HCT116 (cell line): ENCODE data around the gene AGTPBP1. TPM values are rescaled to one million over a fixed set of nuclear protein-coding genes. Genes with fewer than 3 reads are reported as not detected.

Experiments
- ATAC-seq: fragments of 200-7000 bp; cut with Tn5 transposase; 2 replicates; pipeline ENCODE4 v1.9.1; 2020; ENCODE audit warnings: mild to moderate bottlenecking, moderate library complexity
- BruUV-seq: library from RNA; stranded (reverse); fragments of 400-500 nt; replicated peaks from 2 replicates; lab custom pipeline; 2021; lab: Mats Ljungman, UMichigan
- CTCF ChIA-PET: fragments of 300-600 bp; sonication (Branson Sonifier 250); formaldehyde crosslinking; loops from one replicate; lab custom pipeline; 2021; ENCODE audit warnings: antibody characterized with exemption; lab: Charles Lee
- POLR2A ChIA-PET: fragments of 300-600, 350-600 bp; sonication (Branson Sonifier 250); formaldehyde crosslinking; loops from one replicate; lab custom pipeline; 2021; ENCODE audit warnings: antibody characterized with exemption; lab: Charles Lee
- RAD21 ChIA-PET, 2 experiments: fragments of 300-600 bp; sonication (Branson Sonifier 250); formaldehyde crosslinking; loops; one replicate each; lab custom pipeline; 2023; ENCODE audit warnings: low total read pairs in 2 of 2; ENCODE audit not compliant: uncharacterized antibody in 2 of 2, unreplicated experiment in 2 of 2, low non-redundant PET in 1 of 2; lab: Charles Lee
- DNase-seq: peaks from one replicate; pipeline ENCODE4 v3.0.0-alpha.2; 2010; ENCODE audit warnings: low read depth, low spot score
- H2AFZ ChIP-seq: fragments of 200-600 bp; shearing (Covaris generic), sonication (generic); 2 replicates; pipeline ENCODE4 v1.6.1; 2017; ENCODE audit warnings: low read depth, mixed run types, mixed read lengths, antibody characterized with exemption, low read length; ENCODE audit not compliant: poor library complexity, severe bottlenecking
- H3K27ac ChIP-seq: 2 replicates; pipeline ENCODE4 v1.5.1; 2012; ENCODE audit warnings: low read depth, low read length
- H3K27me3 ChIP-seq: fragments of 200-600 bp; sonication (generic); 2 replicates; pipeline ENCODE4 v1.6.1; 2016; ENCODE audit warnings: mixed run types, low read length, mixed read lengths; ENCODE audit not compliant: insufficient read depth
- H3K36me3 ChIP-seq, 2 experiments: fragments of 200-500 bp in 1 of 2; fragments of 200-600 bp in 1 of 2; sonication (Bioruptor generic) in 1 of 2; sonication (generic) in 1 of 2; 2 replicates each; pipeline versions ENCODE4 v1.5.1 to v1.6.1; 2014 to 2016; ENCODE audit warnings: low read length in 2 of 2, inconsistent platforms in 1 of 2, mixed read lengths in 1 of 2, mixed run types in 1 of 2; ENCODE audit not compliant: insufficient read depth in 2 of 2, control insufficient read depth in 1 of 2
- H3K4me1 ChIP-seq, 2 experiments: fragments of 200-600 bp in 1 of 2; sonication (generic) in 1 of 2; 2 replicates each; pipeline versions ENCODE4 v1.5.1 to v1.6.1; 2012 to 2017; ENCODE audit warnings: low read length in 2 of 2, inconsistent platforms in 1 of 2, mild to moderate bottlenecking in 1 of 2, mixed read lengths in 1 of 2, mixed run types in 1 of 2, moderate library complexity in 1 of 2; ENCODE audit not compliant: insufficient read depth in 2 of 2, control insufficient read depth in 1 of 2
- H3K4me2 ChIP-seq: fragments of 200-600 bp; sonication (generic); 2 replicates; pipeline ENCODE4 v1.6.1; 2017; ENCODE audit warnings: mixed run types, low read length, mixed read lengths
- H3K4me3 ChIP-seq, 2 experiments: fragments of 200-600 bp in 1 of 2; sonication (generic) in 1 of 2; replicated peaks in 1 of 2; 2 replicates each; pipeline ENCODE4 v1.5.1; 2011 to 2016; ENCODE audit warnings: low read length in 2 of 2, control low read depth in 1 of 2, low read depth in 1 of 2, mild to moderate bottlenecking in 1 of 2, mixed read lengths in 1 of 2, mixed run types in 1 of 2
- H3K79me2 ChIP-seq: fragments of 200-600 bp; sonication (generic); 2 replicates; pipeline ENCODE4 v1.6.1; 2017; ENCODE audit warnings: mild to moderate bottlenecking, mixed run types, low read length, moderate library complexity, mixed read lengths; ENCODE audit not compliant: insufficient read depth
- H3K9ac ChIP-seq: fragments of 200-600 bp; sonication (generic); 2 replicates; pipeline ENCODE4 v1.6.1; 2016; ENCODE audit warnings: low read length, mixed read lengths
- H3K9me2 ChIP-seq: fragments of 200-600 bp; sonication (generic), shearing (Covaris generic); 2 replicates; pipeline ENCODE4 v1.6.1; 2017; ENCODE audit warnings: mixed run types, mild to moderate bottlenecking, moderate library complexity; ENCODE audit not compliant: insufficient read depth
- H3K9me3 ChIP-seq, 2 experiments: fragments of 200-500 bp in 1 of 2; fragments of 200-600 bp in 1 of 2; sonication (Bioruptor generic) in 1 of 2; sonication (generic) in 1 of 2; 2 replicates each; pipeline ENCODE4 v1.6.1; 2014 to 2017; ENCODE audit warnings: low read length in 2 of 2, mixed read lengths in 2 of 2, inconsistent platforms in 1 of 2, low read depth in 1 of 2, mild to moderate bottlenecking in 1 of 2, mixed run types in 1 of 2, moderate library complexity in 1 of 2; ENCODE audit not compliant: control insufficient read depth in 1 of 2, insufficient read depth in 1 of 2
- H4K20me1 ChIP-seq: fragments of 200-600 bp; sonication (generic), shearing (Covaris generic); 2 replicates; pipeline ENCODE4 v1.6.1; 2017; ENCODE audit warnings: mixed run types, mild to moderate bottlenecking, moderate library complexity; ENCODE audit not compliant: insufficient read depth
- ATF3 ChIP-seq: IDR thresholded peaks from 2 replicates; pipeline ENCODE4 v1.6.1; 2012
- CBX3 ChIP-seq: IDR thresholded peaks from 2 replicates; pipeline ENCODE4 v1.6.1; 2012; ENCODE audit warnings: low read depth
- CTCF ChIP-seq, 3 experiments: fragments of 200-600 bp in 1 of 3; sonication (generic) in 1 of 3; IDR thresholded peaks in 2 of 3; conservative IDR thresholded peaks in 1 of 3; 2 replicates each; pipeline ENCODE4 v1.5.1; 2012 to 2017; ENCODE audit warnings: low read depth in 2 of 3, low read length in 2 of 3, antibody characterized with exemption in 1 of 3, borderline replicate concordance in 1 of 3, control low read depth in 1 of 3, mild to moderate bottlenecking in 1 of 3, mixed read lengths in 1 of 3, mixed run types in 1 of 3, moderate library complexity in 1 of 3; ENCODE audit not compliant: insufficient read depth in 1 of 3
- EGR1 ChIP-seq: IDR thresholded peaks from 2 replicates; pipeline ENCODE4 v1.6.1; 2012; ENCODE audit warnings: low read depth
- EZH2 ChIP-seq: fragments of 200-600 bp; sonication (generic); IDR thresholded peaks from 2 replicates; pipeline ENCODE4 v1.6.1; 2017; ENCODE audit warnings: antibody characterized with exemption, mixed run types
- FOSL1 ChIP-seq: IDR thresholded peaks from 2 replicates; pipeline ENCODE4 v1.6.1; 2012; ENCODE audit warnings: low read depth
- MAX ChIP-seq: IDR thresholded peaks from 2 replicates; pipeline ENCODE4 v1.6.1; 2012
- RAD21 ChIP-seq: IDR thresholded peaks from 2 replicates; pipeline ENCODE4 v1.6.1; 2012; ENCODE audit warnings: low read depth, mild to moderate bottlenecking
- REST ChIP-seq: IDR thresholded peaks from 2 replicates; pipeline ENCODE4 v1.6.1; 2012; ENCODE audit warnings: low read depth
- SIN3A ChIP-seq: IDR thresholded peaks from 2 replicates; pipeline ENCODE4 v1.6.1; 2012; ENCODE audit warnings: low read depth
- SP1 ChIP-seq: IDR thresholded peaks from 2 replicates; pipeline ENCODE4 v1.6.1; 2012; ENCODE audit warnings: low read depth
- TCF7L2 ChIP-seq: IDR thresholded peaks from 2 replicates; pipeline ENCODE4 v1.7.0; 2011; ENCODE audit warnings: borderline replicate concordance, inconsistent platforms; ENCODE audit not compliant: insufficient read depth, insufficient read length; ENCODE audit errors: extremely low read depth
- ZFX ChIP-seq: fragments of 450-650 bp; IDR thresholded peaks from 2 replicates; pipeline ENCODE4 v1.6.1; 2017
- ZNF274 ChIP-seq: fragments of 200-500 bp; sonication (Bioruptor generic); IDR thresholded peaks from 2 replicates; pipeline ENCODE4 v1.6.1; 2014; ENCODE audit warnings: mild to moderate bottlenecking, low read depth, low read length, inconsistent platforms
- intact Hi-C: fragments of 100-400 bp; cut with micrococcal nuclease; formaldehyde crosslinking; loops from 2 replicates; pipeline ENCODE4 v1.10.0; 2022
- total RNA-seq: library from RNA; stranded (reverse); gene quantifications from one replicate; pipeline ENCODE4 v1.2.1, GENCODE V29; 2021; ENCODE audit not compliant: unreplicated experiment

AGTPBP1 gene
- total RNA-seq, 1 experiment from 2014 or later, result 17.4 TPM

- Histone ChIP-seq H4K20me1 (no peaks in the 10 kb centered on the region), H3K9ac (no peak overlapping the region), H3K9me2 (no peaks in the 10 kb centered on the region), H3K79me2 (no peaks in the 10 kb centered on the region), H3K36me3 (no peaks in the 10 kb centered on the region; a peak in 1 of 4 replicates), H3K27ac (no peak overlapping the region), H2AFZ (no peak overlapping the region), H3K9me3 (no peaks in the 10 kb centered on the region), H3K4me2 (no peak overlapping the region), H3K27me3 (no peaks in the 10 kb centered on the region), H3K4me3 (no peak overlapping the region), H3K4me1 (no peaks in the 10 kb centered on the region)
- DNase-seq (no peak), ATAC-seq (no peak)
- ChIA-PET POLR2A (no interaction called here), RAD21 (no interaction called here), CTCF (no interaction called here)
- no TSS peak for BruUV-seq
- TF ChIP-seq RAD21 (no peak), ATF3 (no peak), EGR1 (no peak), SIN3A (no peak), TCF7L2 (no peak), ZNF274 (no peak), SP1 (no peak), ZFX (no peak), CBX3 (no peak)
- intact Hi-C loops, result no loop called here
Measured at GRCh38 chr9:85662573-85662972, 79.2 kb downstream of the AGTPBP1 start.

GRCh38 chr9:85658716-85659115 is 83.0 kb downstream of the AGTPBP1 start:
- no peak overlapping the region for H3K9ac ChIP-seq
- BruUV-seq, result no TSS peak
- RAD21 ChIA-PET, result no interaction called here

More at GRCh38 chr9:85658716-85659115, 83.0 kb downstream of the AGTPBP1 start:
- no peaks in the 10 kb centered on the region for H3K27me3 ChIP-seq
- H2AFZ ChIP-seq, result no peak overlapping the region
- TF ChIP-seq EZH2, result no peak
- no peak for TF ChIP-seq REST
- no peak for TF ChIP-seq CBX3
- TF ChIP-seq CTCF (IDR thresholded peaks at IDR 0.05 in 2 of 3, conservative IDR thresholded peaks at IDR 0.05 in 1 of 3; ENCODE audit: borderline replicate concordance in 1 of 3, insufficient read depth in 1 of 3, low read depth in 2 of 3, low read length in 2 of 3), result no peak
- TF ChIP-seq FOSL1, result no peak
- no peak for TF ChIP-seq MAX
- ATAC-seq (no peak), DNase-seq (no peak)
- CTCF ChIA-PET, result interaction anchor here (0.6 to 1.3 kb wide), 2 partner anchors 39 to 49 kb away, joined by 3 to 6 read pairs; no protein-coding TSS in a partner anchor
- no peaks in the 10 kb centered on the region for H3K9me2 ChIP-seq
- no peak overlapping the region for H3K27ac ChIP-seq
- H3K4me1 ChIP-seq, result no peaks in the 10 kb centered on the region
- no peaks in the 10 kb centered on the region for H3K79me2 ChIP-seq
- POLR2A ChIA-PET, result no interaction called here
- intact Hi-C loops, result no loop called here
- no peak overlapping the region for H3K4me3 ChIP-seq
- H3K9me3 ChIP-seq, result no peaks in the 10 kb centered on the region
- no peak overlapping the region for H3K4me2 ChIP-seq
- H3K36me3 ChIP-seq, result peaks cover 0 to 5% of the 10 kb centered on the region in 2 experiments; a peak in 1 of 4 replicates
- no peaks in the 10 kb centered on the region for H4K20me1 ChIP-seq
